Neural cell (in vitro differentiated cells): ENCODE measurements around the gene RBMS2. TPM values are rescaled to one million over a fixed set of nuclear protein-coding genes. Genes with fewer than 3 reads are reported as not detected.
A peak's percentile ranks its signal among the peaks of the same experiment; 100 is the strongest.

Source experiments
- H2AFZ ChIP-seq: fragments of 200-600, 300-800 bp; sonication (generic), shearing (Covaris generic); 2 replicates; pipeline ENCODE4 v1.6.0; 2014; ENCODE audit warnings: low read depth, mild to moderate bottlenecking, antibody characterized with exemption, low read length, moderate library complexity
- H3F3A ChIP-seq: fragments of 200-600 bp; shearing (Covaris generic); 2 replicates; pipeline ENCODE4 v1.6.1; 2016; ENCODE audit warnings: mild to moderate bottlenecking, moderate library complexity, mixed read lengths, antibody characterized with exemption, low read length; ENCODE audit not compliant: insufficient read depth, poor library complexity, severe bottlenecking
- H3K27ac ChIP-seq: fragments of 200-600, 300-800 bp; sonication (generic), shearing (Covaris generic); 2 replicates; pipeline ENCODE4 v1.5.1; 2014; ENCODE audit warnings: mild to moderate bottlenecking, low read length, moderate library complexity
- H3K27me3 ChIP-seq: fragments of 300-800, 200-600 bp; sonication (generic), shearing (Covaris generic); 2 replicates; pipeline ENCODE4 v1.6.0; 2014; ENCODE audit warnings: mild to moderate bottlenecking, low read depth, low read length, moderate library complexity; ENCODE audit not compliant: insufficient read depth
- H3K36me3 ChIP-seq: fragments of 300-800, 200-600 bp; sonication (generic), shearing (Covaris generic); 2 replicates; pipeline ENCODE4 v1.5.1; 2014; ENCODE audit warnings: mild to moderate bottlenecking, antibody characterized with exemption, low read length, moderate library complexity; ENCODE audit not compliant: insufficient read depth
- H3K4me2 ChIP-seq: fragments of 300-800, 200-600 bp; sonication (generic), shearing (Covaris generic); 2 replicates; pipeline ENCODE4 v1.6.0; 2014; ENCODE audit warnings: mild to moderate bottlenecking, low read length
- H3K4me3 ChIP-seq: fragments of 300-800, 200-600 bp; sonication (generic), shearing (Covaris generic); 2 replicates; pipeline ENCODE4 v1.5.1; 2014; ENCODE audit warnings: mild to moderate bottlenecking, low read length, moderate library complexity
- H3K79me2 ChIP-seq: fragments of 200-600 bp; shearing (Covaris generic); replicated peaks from 2 replicates; pipeline ENCODE4 v1.6.0; 2014; ENCODE audit warnings: mild to moderate bottlenecking, low read length, moderate library complexity; ENCODE audit not compliant: insufficient read depth
- H3K9ac ChIP-seq: fragments of 300-800, 200-600 bp; sonication (generic), shearing (Covaris generic); 2 replicates; pipeline ENCODE4 v1.6.1; 2016; ENCODE audit warnings: mild to moderate bottlenecking, low read length, mixed read lengths
- H3K9me2 ChIP-seq: fragments of 200-600 bp; shearing (Covaris generic); 2 replicates; pipeline ENCODE4 v1.6.1; 2016; ENCODE audit warnings: mild to moderate bottlenecking, low read length, mixed read lengths; ENCODE audit not compliant: insufficient read depth
- H3K9me3 ChIP-seq: fragments of 200-600, 300-800 bp; sonication (generic), shearing (Covaris generic); 2 replicates; pipeline ENCODE4 v1.6.1; 2016; ENCODE audit warnings: mild to moderate bottlenecking, mixed run types, low read length, moderate library complexity, mixed read lengths
- H4K20me1 ChIP-seq: fragments of 200-600 bp; shearing (Covaris generic); 2 replicates; pipeline ENCODE4 v1.6.1; 2016; ENCODE audit warnings: mild to moderate bottlenecking, mixed run types; ENCODE audit not compliant: insufficient read depth
- EP300 ChIP-seq: fragments of 450-650 bp; conservative IDR thresholded peaks from 2 replicates; pipeline ENCODE4 v1.6.1; 2014; ENCODE audit warnings: antibody characterized with exemption, mild to moderate bottlenecking, moderate library complexity; ENCODE audit not compliant: poor library complexity, severe bottlenecking
- EZH2 ChIP-seq: fragments of 200-600, 300-800 bp; shearing (Covaris generic), sonication (generic); IDR thresholded peaks from 2 replicates; pipeline ENCODE4 v1.6.1; 2014; ENCODE audit warnings: antibody characterized with exemption, low read length, borderline replicate concordance, mild to moderate bottlenecking; ENCODE audit not compliant: insufficient read depth, poor library complexity, severe bottlenecking
- MXI1 ChIP-seq: fragments of 450-650 bp; conservative IDR thresholded peaks from 2 replicates; pipeline ENCODE4 v1.6.1; 2014; ENCODE audit warnings: antibody characterized with exemption, mild to moderate bottlenecking; ENCODE audit not compliant: poor library complexity, severe bottlenecking
- POLR2AphosphoS5 ChIP-seq: IDR thresholded peaks from 2 replicates; pipeline ENCODE4 v1.6.1; 2012
- RAD21 ChIP-seq: fragments of 450-650 bp; conservative IDR thresholded peaks from 2 replicates; pipeline ENCODE4 v1.6.1; 2014; ENCODE audit warnings: antibody characterized with exemption, mild to moderate bottlenecking, moderate library complexity
- SMC3 ChIP-seq: fragments of 450-650 bp; conservative IDR thresholded peaks from 2 replicates; pipeline ENCODE4 v1.6.1; 2014; ENCODE audit warnings: antibody characterized with exemption, mild to moderate bottlenecking, moderate library complexity; ENCODE audit not compliant: poor library complexity
- TAF1 ChIP-seq: IDR thresholded peaks from 2 replicates; pipeline ENCODE4 v1.6.1; 2012; ENCODE audit warnings: low read depth
- polyA minus RNA-seq: library from RNA; depleted of rRNA, polyadenylated mRNA; stranded (reverse); fragments of >200 nt; gene quantifications from 2 replicates; pipeline ENCODE4 v1.2.3, GENCODE V29; 2014
- polyA plus RNA-seq: library from polyadenylated mRNA; depleted of rRNA; stranded (reverse); fragments of >200 nt; gene quantifications from 2 replicates; pipeline ENCODE4 v1.2.3, GENCODE V29; 2014
- TF ChIP-seq, protein P1 (sequence below): fragments of 450-650 bp; IDR thresholded peaks from 2 replicates; pipeline ENCODE4 v1.5.1; 2014; ENCODE audit warnings: antibody characterized with exemption, mild to moderate bottlenecking, moderate library complexity; ENCODE audit not compliant: poor library complexity, severe bottlenecking
- TF ChIP-seq, protein P2 (sequence below): IDR thresholded peaks from 2 replicates; pipeline ENCODE4 v1.6.1; 2012; ENCODE audit warnings: borderline replicate concordance

Gene RBMS2, protein sequence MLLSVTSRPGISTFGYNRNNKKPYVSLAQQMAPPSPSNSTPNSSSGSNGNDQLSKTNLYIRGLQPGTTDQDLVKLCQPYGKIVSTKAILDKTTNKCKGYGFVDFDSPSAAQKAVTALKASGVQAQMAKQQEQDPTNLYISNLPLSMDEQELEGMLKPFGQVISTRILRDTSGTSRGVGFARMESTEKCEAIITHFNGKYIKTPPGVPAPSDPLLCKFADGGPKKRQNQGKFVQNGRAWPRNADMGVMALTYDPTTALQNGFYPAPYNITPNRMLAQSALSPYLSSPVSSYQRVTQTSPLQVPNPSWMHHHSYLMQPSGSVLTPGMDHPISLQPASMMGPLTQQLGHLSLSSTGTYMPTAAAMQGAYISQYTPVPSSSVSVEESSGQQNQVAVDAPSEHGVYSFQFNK
- polyA plus RNA-seq (2.4 and 3.2 TPM in 2 replicates), polyA minus RNA-seq (3.2 and 7.6 TPM in 2 replicates)

DNA sequence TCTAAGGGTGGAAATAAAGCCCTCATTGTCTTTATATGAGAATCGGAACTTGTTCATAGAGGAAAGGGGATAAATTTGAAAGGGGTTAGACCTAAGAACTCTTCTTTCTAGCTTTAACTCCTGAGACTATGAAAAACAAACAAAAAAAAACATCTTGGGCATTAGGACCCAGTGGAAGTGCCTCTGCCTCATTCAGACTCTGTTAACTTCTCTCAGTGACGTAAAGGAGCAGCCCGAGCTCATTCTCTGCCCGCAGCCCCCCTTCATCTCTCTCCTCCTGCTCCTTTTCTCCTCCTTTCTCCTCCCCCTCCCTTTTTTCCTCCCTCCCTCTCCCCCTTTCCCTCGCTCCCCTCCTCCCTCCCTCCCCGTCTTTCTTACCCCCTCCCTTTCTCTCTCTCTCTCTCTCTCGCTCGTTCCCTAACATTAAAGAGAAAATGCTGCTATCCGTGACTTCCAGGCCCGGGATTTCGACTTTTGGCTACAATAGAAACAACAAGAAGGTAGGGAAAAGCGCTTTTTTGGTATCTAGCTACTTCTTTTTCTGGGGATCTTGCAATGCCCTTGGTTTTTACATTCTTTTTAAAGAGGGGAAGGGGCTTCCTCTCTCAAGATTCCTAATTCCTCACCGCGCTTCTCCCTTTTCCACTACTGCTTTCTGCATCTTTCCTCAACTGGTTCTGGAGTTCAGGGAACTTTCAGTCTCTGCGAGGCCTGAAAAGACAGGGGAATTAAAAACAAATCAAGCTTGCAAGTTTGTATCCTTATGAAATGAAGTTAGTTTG, at the start of gene RBMS2:
TSS of gene RBMS2 (plus strand) at position 231 of the 782 bp plus-strand sequence. CDS start at position 435, 204 bp downstream.
- Histone ChIP-seq H4K20me1 (no peaks in the 10 kb centered on the region), H3F3A (no peaks in the 10 kb centered on the region), H3K9me3 (no peaks in the 10 kb centered on the region), H3K27me3 (no peaks in the 10 kb centered on the region), H3K4me3 (peak within 1 kb of the TSS; percentile 72), H2AFZ (peak within 1 kb of the TSS; percentile 73), H3K9me2 (no peaks in the 10 kb centered on the region), H3K27ac (peak within 1 kb of the TSS; percentile 70), H3K79me2 (no peaks in the 10 kb centered on the region), H3K36me3 (no peaks in the 10 kb centered on the region), H3K9ac (peak within 1 kb of the TSS; percentile 65), H3K4me2 (peak within 1 kb of the TSS; percentile 90)
- TF ChIP-seq POLR2AphosphoS5: peak; percentile 13
- TF ChIP-seq, protein P1, sequence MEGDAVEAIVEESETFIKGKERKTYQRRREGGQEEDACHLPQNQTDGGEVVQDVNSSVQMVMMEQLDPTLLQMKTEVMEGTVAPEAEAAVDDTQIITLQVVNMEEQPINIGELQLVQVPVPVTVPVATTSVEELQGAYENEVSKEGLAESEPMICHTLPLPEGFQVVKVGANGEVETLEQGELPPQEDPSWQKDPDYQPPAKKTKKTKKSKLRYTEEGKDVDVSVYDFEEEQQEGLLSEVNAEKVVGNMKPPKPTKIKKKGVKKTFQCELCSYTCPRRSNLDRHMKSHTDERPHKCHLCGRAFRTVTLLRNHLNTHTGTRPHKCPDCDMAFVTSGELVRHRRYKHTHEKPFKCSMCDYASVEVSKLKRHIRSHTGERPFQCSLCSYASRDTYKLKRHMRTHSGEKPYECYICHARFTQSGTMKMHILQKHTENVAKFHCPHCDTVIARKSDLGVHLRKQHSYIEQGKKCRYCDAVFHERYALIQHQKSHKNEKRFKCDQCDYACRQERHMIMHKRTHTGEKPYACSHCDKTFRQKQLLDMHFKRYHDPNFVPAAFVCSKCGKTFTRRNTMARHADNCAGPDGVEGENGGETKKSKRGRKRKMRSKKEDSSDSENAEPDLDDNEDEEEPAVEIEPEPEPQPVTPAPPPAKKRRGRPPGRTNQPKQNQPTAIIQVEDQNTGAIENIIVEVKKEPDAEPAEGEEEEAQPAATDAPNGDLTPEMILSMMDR: no peak
- TF ChIP-seq, protein P2, sequence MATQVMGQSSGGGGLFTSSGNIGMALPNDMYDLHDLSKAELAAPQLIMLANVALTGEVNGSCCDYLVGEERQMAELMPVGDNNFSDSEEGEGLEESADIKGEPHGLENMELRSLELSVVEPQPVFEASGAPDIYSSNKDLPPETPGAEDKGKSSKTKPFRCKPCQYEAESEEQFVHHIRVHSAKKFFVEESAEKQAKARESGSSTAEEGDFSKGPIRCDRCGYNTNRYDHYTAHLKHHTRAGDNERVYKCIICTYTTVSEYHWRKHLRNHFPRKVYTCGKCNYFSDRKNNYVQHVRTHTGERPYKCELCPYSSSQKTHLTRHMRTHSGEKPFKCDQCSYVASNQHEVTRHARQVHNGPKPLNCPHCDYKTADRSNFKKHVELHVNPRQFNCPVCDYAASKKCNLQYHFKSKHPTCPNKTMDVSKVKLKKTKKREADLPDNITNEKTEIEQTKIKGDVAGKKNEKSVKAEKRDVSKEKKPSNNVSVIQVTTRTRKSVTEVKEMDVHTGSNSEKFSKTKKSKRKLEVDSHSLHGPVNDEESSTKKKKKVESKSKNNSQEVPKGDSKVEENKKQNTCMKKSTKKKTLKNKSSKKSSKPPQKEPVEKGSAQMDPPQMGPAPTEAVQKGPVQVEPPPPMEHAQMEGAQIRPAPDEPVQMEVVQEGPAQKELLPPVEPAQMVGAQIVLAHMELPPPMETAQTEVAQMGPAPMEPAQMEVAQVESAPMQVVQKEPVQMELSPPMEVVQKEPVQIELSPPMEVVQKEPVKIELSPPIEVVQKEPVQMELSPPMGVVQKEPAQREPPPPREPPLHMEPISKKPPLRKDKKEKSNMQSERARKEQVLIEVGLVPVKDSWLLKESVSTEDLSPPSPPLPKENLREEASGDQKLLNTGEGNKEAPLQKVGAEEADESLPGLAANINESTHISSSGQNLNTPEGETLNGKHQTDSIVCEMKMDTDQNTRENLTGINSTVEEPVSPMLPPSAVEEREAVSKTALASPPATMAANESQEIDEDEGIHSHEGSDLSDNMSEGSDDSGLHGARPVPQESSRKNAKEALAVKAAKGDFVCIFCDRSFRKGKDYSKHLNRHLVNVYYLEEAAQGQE: peak; percentile 19

DNA sequence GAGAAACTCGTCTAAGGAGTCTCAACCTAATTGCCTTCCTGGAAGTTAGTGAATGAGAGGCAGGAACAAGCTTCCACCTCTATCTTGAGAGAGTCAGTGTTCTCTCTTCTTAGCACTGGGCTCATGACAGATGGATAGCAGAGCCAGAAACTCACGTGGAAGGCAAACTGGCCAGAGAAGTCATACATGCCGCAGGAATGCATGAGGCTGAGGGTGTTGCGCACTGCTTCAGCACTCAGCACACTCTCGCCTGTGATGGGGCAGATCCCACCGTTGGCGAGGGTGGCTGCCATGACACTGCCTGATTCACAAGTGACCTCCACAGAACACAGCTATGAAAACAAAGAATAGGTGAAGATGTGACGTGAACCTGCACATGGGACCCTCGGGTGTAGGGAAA, 47.2 kb upstream of the RBMS2 start:
- no peaks in the 10 kb centered on the region for H3K9me3 ChIP-seq
- H3K4me3 ChIP-seq: no peak overlapping the region
- peaks cover 4% of the 10 kb centered on the region for H3K79me2 ChIP-seq
- no peak overlapping the region for H3K4me2 ChIP-seq
- H3K27me3 ChIP-seq: no peaks in the 10 kb centered on the region
- no peaks in the 10 kb centered on the region for H3F3A ChIP-seq
- H2AFZ ChIP-seq: no peak overlapping the region
- H3K27ac ChIP-seq: no peak overlapping the region
- no peaks in the 10 kb centered on the region for H4K20me1 ChIP-seq
- TF ChIP-seq RAD21 (no peak), TAF1 (no peak), EZH2 (no peak), EP300 (no peak), SMC3 (no peak), POLR2AphosphoS5 (no peak), MXI1 (no peak)
- TF ChIP-seq, protein P1: no peak
- TF ChIP-seq, protein P2: no peak
- H3K36me3 ChIP-seq: peaks cover 3% of the 10 kb centered on the region
- H3K9me2 ChIP-seq: no peaks in the 10 kb centered on the region
- no peak overlapping the region for H3K9ac ChIP-seq
